GM19025 (cell line): ENCODE results near the gene KYNU.
A peak's percentile ranks its signal among the peaks of the same experiment; 100 is the strongest.

Source experiments
- ATAC-seq: cut with Tn5 transposase; IDR thresholded peaks from one replicate; pipeline ENCODE4 v1.9.1; 2021; ENCODE audit warnings: mild to moderate bottlenecking, low read depth, moderate library complexity; ENCODE audit not compliant: unreplicated experiment

The KYNU gene

DNA sequence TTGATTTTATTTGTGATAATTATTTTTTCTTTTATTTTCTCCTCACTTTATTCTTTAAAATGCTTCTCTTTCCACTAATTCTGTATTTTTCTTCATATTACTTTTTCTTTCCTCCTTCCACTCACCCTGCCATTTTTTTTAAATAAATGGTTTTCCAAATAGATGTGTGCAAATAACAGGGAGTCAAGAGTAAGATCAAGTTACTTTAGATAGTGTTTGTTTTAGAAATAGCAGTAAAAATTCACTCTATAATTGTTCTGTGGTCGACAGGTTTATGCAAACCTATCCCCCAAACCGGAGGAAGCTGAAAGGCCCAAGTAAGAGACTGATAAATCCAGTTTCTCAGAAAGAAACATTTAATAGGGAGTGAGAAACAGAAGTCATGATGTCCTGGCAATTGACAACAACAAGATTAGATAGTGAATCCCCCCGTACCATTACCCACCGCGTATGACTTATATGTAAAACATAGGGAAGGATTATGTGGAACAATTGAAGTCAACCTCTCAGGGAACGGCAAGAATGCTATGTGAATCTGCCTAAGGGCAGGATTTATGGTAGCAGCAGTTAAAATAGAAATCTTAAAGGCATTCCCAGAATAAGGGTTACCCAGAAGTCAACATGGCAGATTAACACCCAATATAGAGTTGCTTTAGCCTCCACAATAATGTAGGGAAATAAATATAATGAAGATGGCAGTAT is 75.5 kb downstream of the KYNU start:
- no peak for ATAC-seq

DNA sequence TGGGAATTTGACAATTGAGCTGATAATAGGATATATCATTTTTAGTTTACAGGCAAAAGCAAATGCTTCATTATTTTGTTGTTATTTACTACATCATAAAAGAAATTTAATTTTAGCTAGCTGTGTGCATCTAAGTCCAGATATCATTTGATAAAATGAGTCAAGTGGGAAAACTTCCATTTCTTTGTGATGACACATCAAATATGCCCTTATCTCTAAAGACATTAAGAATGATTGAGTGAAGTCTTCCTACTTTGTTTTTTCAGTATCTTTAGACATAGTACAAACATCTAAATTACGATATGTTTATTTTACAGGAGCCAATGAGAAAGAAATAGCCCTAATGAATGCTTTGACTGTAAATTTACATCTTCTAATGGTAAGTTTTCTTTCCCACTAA is 77.0 kb downstream of the KYNU start:
- ATAC-seq = no peak

DNA sequence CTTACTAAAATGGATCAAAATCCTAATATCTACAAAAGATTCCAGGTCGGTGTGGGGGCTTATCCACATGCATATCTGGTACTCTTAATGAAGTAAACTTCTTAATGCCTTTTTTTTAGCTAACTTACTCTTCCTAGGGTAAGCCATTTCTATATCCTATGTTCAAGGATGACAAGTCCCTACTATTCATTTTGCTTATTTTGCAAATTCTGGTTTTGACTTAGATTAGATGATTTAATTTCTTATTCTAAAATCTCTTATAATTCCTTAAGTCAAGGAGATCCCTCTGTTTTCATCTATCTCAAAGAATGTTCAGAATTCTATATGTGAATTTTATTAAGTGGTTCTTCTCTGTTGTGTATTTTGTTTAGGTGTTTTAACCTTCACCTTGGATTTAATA is 79.7 kb downstream of the KYNU start:
- no peak for ATAC-seq

DNA sequence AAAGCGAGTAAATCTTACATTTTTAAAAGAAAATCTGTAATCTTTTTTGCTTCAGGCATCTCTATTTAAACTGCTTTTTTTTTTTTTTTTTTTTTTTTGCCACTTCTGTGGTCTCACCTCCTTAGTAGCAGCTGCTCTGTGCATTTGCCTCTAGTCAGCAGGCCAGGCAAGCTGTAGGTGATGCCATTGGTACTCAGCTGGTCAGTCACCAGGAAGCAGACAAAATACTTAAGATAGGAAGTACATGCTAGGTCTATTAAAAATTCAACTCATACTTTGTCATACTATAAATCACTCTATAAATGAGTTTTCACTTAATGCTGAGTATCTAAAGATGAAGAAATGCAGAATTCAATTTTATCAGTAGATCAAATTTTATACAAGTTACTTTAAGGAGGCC is 83.7 kb downstream of the KYNU start:
- ATAC-seq = no peak

DNA sequence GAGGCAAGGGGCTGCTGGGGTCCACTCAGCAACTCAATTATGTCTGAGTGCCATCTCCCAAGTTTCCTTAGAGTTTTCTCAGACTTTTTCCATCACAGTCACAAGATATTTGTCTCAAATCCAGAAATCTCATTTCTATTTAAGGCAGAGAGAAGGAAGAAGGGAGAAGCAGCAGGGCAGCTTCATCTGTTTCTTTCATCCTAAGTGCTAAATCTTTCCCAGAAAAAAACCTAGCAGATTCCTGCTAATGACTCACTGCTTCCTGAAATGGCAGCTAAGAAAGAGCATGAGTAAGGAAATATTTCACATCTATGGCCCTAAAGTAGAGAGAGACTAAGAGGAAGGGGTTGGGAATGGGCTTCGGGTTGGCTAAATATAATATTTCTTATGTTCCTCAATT is 88.0 kb downstream of the KYNU start:
- ATAC-seq = no peak

DNA sequence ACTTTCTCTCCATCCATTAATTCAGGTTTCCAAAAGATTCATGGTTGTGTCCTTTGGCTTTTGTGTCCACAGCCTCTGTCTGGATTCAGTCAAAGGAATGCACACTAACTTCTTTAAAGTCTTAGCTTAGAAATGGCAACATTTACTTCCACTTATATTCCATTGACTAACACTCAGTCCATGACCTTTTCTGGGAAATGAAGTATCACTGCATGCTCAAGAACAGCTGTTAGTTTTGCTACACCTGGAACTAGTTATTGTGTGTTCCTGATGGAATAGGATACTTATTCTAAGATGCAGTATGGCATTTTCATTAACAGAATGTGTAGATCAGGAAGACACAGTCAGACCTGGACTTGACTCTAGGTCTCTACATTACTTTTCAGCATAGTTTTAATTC is 88.8 kb downstream of the KYNU start:
- ATAC-seq = no peak

DNA sequence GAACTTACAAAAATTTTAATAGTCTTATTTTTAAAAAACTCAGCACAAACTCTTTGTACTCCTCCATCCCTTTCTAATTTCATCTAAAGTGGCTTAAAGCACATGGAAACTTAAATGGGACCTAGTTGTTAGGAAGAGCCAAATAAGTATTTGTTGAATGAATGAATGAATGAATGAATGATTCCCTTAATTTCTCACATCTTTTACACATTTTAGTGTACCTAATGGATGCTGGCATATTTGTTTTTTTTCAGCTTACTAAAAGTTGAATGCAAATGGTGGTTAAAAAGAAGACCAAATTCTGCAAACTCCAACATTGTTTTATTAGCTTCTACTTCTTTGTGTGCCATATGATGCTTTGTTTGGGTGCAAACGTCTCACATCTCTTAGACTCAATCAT is 89.6 kb downstream of the KYNU start:
- ATAC-seq = no peak

DNA sequence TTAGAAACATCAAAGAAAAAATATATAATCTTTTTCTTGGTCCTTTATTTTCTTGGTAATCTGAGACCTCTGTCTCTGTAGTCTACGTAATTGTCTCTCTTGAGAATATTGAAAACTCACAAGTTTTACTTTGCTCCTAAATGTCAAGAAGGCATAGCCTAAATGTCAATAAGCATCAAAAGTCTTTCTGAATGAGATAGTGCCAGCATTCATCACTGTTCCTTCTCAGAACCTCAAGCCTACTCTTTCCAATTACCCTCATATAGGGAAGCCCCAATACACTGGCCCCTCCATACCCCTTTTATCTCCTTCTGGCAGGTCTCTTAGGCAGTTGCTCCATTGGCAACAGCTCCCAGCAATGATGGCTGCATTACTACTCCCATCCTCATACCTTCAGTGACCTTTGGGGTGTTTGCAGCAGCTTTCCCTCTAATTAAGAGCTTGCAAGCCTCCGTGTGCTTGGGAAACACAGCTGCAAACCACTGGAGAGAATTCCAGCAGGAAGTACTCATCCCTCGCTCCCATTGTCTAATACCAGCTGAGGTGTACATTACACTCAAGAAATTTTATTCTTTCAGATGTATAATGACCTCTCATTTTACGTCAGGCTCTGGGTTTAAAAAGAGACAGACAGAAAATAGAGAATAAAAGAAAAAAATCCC is 95.8 kb downstream of the KYNU start:
- ATAC-seq = no peak

DNA sequence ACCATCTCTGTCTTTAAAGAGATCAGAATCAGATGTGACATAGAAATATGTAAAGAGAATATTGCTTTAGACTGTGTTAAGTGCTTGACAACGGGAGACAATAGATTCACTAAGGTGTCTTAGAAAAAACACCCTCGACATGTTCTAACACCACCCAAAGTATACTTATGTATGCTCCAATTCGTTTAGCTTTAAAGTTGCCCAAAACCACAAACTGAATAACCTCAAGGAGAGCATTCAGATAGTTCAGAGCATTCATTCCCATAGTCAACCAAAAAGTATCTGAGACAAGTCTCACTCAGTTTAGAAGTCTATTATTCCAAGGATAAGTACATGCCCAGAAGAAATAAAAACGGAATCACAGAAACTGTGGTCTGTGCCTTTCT is 96.4 kb downstream of the KYNU start:
- peak; percentile 6 for ATAC-seq

DNA sequence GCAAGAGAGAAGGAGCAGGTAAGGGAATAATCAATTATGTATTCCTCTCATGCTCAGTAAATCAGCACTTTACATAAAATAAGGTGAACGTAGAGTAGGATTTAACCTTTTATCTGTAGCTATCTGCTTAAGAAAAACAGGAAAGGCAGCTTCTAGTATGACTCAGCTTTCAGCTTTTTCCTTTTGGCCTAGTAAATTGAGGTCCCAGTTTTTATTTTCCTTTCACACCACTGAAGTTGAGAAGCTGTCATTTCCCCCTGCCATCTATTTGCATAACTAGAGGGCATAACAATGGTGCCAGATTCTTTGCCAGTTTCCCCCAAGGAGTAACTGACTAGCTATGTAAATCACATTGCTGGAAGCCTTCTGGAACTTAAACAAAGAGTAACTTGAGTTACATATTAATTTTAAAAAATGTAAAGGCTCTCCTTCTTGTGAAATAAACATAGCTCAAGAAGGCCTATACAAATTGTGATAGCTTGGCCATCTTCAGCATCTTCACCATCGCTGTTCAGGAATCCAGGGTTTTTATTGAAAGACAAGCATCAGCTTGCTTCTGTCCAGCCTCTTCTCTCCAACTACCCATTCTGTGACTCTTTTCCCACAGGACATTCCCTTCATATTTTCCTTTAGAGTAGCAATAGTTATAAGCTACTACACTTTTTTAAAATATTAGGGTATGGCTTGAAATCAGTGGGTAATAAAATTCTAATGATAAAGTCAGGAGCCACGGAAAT is 97.0 kb downstream of the KYNU start:
- peak; percentile 55 for ATAC-seq

DNA sequence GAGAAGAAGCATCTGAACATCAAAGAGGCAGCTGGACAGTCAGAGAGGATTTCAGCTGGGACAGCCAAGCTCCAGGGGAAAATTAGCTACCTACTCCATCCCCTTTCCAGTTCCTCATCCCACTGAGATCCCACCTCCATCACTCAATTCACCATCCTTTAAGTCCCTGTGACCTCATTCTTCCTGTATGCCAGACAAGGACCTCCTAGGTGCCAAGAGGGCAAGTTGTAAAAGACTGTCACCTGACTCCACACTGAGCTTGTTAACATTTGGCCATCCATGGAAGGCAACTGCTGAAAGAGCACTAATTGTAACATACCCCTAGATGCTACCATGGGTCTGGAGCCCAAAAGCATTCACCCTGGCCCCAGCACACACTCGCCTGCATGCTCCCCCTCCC is 97.8 kb downstream of the KYNU start:
- no peak for ATAC-seq

DNA sequence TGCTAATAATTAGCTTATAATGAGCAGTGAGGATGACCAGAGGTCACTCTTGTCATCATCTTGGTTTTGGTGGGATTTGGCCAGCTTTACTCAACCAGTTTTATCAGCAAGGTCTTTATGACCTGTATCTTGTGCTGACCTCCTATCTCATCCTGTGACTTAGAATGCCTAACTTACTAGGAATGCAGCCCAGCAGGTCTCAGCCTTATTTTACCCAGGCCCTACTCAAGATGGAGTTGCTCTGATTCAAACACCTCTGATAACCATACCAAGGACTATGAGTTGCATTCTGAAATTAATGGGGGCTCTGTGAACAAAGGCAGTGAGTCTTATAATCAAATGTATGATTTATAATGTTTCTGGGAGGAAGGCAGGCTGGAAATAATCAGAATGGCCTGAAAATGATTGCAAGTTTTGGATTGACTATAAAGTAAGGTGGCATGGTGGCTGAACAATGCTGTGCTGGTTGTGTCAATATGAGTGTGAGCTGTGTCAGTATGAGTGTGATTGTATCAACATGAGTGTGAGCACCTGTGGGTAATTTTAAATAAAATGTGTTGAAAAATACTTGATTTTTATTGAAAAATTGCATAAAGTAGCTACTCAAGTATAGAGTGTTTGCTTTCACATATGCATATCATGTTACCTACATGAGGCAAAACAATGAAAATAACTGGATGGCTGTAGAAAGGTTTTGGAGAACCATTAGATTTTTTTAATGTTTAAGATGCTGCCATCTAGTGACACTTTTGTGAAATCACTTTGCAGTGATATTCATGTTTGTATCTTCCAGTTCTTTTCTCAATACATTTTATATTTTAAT is 103.0 kb downstream of the KYNU start:
- peak; percentile 33 for ATAC-seq

DNA sequence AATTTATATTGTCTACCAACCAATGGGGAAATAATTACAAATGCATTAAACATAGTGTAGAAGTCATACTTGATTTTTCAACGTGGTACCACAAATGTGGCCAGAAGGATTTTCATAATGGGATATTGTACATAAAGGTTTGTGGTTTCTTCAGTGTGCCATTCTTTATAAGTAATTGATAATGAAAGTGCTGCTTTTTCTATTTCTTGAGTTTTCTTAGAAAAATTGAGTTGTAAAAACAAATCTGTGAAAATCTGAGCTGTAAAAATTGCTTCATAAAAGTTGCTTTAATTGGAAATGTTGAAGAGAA is 103.6 kb downstream of the KYNU start:
- no peak for ATAC-seq

DNA sequence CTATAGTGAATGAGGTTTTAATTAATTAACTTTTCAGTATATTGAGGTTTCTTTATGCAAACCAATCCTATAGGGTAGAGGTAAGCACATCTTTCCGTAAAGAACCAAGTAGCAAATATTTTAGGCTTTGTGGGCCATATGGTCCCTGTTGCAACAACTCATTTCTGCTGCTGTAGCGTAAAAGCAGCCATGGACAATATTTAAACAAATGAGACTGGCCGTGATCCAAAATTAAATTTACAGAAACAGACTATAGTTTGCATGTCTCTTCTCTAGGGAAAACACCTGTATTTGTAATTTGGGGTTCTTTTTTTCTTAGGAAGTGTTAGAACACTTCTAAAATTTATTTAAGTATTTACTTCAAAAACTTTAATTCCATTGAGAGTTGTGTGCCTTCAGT is 104.3 kb downstream of the KYNU start:
- no peak for ATAC-seq

DNA sequence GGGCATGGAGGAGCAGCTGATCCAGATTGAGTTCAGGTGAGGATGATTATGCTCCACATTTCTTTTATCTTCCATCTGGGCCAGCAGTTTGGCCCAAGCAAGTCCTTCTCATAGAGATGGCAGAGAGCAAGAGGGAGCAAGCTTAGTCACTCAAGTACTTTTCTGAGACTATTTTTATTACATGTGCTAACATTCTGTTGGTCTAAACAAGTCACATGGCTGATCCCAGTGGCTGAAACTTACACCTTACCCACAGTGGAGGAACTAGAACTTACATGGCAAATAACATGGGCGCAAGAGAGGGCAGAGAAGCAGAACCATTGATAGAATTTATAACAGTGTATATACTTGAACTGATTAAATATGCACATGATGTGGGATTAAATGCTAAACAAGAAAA is 105.7 kb downstream of the KYNU start:
- peak; percentile 49 for ATAC-seq

DNA sequence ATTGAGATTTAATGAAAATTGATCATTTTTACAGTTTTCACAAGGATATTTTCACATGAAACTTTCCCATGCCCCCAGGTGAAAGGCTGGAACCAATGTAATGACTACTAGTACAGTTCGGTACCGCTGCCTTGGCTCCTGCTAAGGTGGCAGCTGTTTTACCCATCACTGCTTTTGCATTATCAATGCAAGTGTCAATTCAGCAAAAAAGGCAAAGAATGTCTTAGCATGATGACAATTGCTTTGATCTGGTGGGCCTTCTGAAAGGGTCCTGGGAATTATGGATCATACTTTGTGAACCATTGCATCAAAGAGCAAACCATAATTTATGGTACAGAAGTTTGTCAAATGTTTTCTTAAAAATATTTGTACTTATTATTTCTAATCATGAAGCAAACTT is 107.2 kb downstream of the KYNU start:
- no peak for ATAC-seq

DNA sequence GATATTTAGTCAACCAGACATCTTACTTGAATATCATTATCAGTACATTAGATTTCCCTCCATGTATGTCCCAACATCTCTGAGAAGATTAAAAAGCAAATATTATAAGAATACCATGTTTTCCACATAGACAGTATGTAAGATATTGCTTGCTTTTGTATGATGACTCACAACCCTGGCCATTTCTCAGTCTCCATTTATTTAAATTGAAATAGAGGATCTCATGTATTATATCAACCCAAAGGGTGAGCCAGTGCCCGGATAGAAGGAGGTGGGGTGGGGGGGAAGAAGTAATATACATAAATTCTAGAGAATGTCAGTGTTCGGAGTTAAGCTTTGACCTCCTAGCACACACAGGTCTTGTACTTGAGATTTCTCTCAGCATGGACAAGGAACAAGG is 109.6 kb downstream of the KYNU start:
- ATAC-seq = no peak

DNA sequence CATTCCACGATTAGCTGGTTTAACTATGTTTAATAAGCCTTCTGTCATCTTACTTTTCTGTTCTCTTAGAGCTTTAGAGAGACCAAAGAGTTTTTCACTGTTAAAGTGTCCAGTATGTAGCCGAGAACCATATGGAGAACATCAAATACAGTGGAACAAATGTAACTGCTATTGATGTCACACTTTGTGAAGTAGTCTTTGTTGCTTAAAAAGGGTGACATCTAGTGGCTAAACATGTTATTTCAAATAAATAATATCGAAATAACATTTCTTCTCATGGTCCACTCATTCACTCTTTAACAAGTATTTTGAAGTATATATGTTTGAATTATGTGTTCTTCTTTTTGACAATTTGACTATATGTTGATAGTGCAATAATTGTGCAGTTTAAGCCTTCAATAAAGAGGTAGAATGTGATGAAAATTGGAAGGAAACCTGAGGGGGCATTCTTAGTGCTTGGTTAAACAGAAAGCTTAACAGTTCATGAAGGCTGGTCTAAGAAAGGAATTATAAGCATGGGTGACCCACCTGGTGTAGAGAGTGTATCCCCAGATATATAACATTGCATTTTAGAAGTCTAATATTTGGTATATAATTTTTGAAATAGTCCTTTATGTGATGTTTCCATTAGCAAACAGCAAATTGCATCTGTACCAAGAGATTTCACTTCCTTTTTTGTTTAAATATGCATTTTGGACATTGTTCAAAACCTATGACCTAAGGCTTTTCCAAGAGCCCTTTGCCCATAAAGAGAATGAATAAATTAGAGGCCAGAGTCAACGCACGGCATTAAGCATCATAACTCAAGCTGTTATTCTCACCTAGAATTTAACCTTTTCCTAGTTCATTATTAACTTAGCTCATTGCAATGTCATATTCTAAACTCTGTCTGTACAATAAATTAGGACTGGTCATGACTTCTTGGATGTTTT is 112.1 kb downstream of the KYNU start:
- peak; percentile 40 for ATAC-seq

DNA sequence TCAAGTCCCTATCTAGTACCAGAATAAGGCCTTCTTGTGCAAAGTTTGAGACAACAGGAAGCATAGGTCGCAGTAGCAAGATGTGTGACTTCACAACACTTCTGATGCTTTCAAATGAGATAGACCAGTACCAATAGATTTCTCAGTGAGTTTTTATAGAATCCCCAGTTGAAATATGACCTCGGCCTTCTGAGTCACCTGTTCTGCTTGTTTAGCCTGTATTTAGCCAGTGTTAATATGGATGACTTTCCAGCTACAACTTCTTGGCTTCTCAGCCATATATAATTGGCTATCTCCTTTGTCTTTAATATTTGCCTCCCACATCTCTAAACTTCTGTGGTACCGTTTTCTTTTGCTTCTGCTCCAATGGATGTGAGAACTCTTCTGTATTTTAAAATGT is 113.8 kb downstream of the KYNU start:
- no peak for ATAC-seq

DNA sequence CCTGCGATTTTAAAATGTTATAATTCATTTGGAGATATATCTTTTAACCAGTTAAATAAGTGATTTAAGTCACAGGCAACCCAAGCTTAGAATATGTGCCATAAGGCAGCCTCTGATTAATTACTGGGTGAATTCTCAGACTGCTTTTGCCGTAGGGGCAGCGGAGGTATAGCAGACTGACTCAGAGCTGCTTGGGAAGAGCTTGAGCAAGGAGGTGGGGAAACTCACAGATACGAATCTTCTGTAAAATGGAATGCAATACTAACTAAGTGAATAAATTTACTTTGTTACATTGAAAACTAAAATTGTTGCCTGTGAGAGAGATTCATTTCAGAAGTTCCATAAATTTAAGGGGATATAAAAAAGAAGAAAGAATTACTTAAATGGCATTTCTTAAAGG is 115.4 kb downstream of the KYNU start:
- no peak for ATAC-seq
